Endothelial cell (in vitro differentiated cells): ENCODE data around the gene RNF13. TPM values are rescaled to one million over a fixed set of nuclear protein-coding genes. Genes with fewer than 3 reads are reported as not detected.

Experiments used
- DNase-seq: peaks from one replicate; pipeline ENCODE4 v3.0.0; 2021; ENCODE audit warnings: low spot score
- H3K27ac Mint-ChIP-seq: one replicate; pipeline ENCODE4 v1.8.0; 2021; ENCODE audit warnings: mixed read lengths, inconsistent platforms; ENCODE audit not compliant: unreplicated experiment
- H3K27me3 Mint-ChIP-seq: one replicate; pipeline ENCODE4 v1.8.0; 2021; ENCODE audit warnings: mild to moderate bottlenecking, moderate library complexity, mixed read lengths, inconsistent platforms; ENCODE audit not compliant: unreplicated experiment
- H3K36me3 Mint-ChIP-seq: one replicate; pipeline ENCODE4 v1.8.0; 2021; ENCODE audit warnings: mild to moderate bottlenecking, low read depth, mixed read lengths, inconsistent platforms; ENCODE audit not compliant: unreplicated experiment
- H3K4me1 Mint-ChIP-seq: one replicate; pipeline ENCODE4 v1.8.0; 2021; ENCODE audit warnings: mild to moderate bottlenecking, mixed read lengths, inconsistent platforms; ENCODE audit not compliant: unreplicated experiment
- H3K4me3 Mint-ChIP-seq: one replicate; pipeline ENCODE4 v1.8.0; 2021; ENCODE audit warnings: mild to moderate bottlenecking, mixed read lengths, inconsistent platforms; ENCODE audit not compliant: unreplicated experiment
- H3K9me3 Mint-ChIP-seq: one replicate; pipeline ENCODE4 v1.8.0; 2021; ENCODE audit warnings: mixed read lengths, inconsistent platforms; ENCODE audit not compliant: unreplicated experiment
- CTCF ChIP-seq: fragments of 200-600 bp; sonication (generic); IDR thresholded peaks from one replicate; pipeline ENCODE4 v1.5.0; 2021; ENCODE audit warnings: antibody characterized with exemption; ENCODE audit not compliant: unreplicated experiment
- total RNA-seq: library from RNA; stranded (reverse); fragmentation: NEBNext Ultra II Directional; extraction: Animal tissue kit (Norgen Biotek cat#: 25700); gene quantifications from one replicate; pipeline ENCODE4 v1.2.1, GENCODE V29; 2021; ENCODE audit not compliant: unreplicated experiment

Gene RNF13
- total RNA-seq, 1 donor from 2014 or later = 30.7 TPM

- Mint-ChIP-seq H3K4me3 (no peak overlapping the region), H3K27me3 (no peaks in the 10 kb centered on the region), H3K9me3 (no peaks in the 10 kb centered on the region), H3K4me1 (peaks cover 15% of the 10 kb centered on the region), H3K36me3 (peaks cover 7% of the 10 kb centered on the region), H3K27ac (no peak overlapping the region)
- no peak for TF ChIP-seq CTCF
- DNase-seq = no peak
Measured at GRCh38 chr3:149886957-149887356, 73.9 kb downstream of the RNF13 start.

GRCh38 chr3:149891621-149892020, 78.6 kb downstream of the RNF13 start:
- Mint-ChIP-seq H3K27me3 (no peaks in the 10 kb centered on the region), H3K27ac (no peak overlapping the region), H3K36me3 (no peaks in the 10 kb centered on the region), H3K9me3 (no peaks in the 10 kb centered on the region), H3K4me3 (no peak overlapping the region), H3K4me1 (peaks cover 4% of the 10 kb centered on the region)
- DNase-seq = no peak
- TF ChIP-seq CTCF = no peak

- no peaks in the 10 kb centered on the region for H3K27me3 Mint-ChIP-seq
- no peaks in the 10 kb centered on the region for H3K36me3 Mint-ChIP-seq
- H3K27ac Mint-ChIP-seq = no peak overlapping the region
- no peak overlapping the region for H3K4me3 Mint-ChIP-seq
- DNase-seq = no peak
- H3K4me1 Mint-ChIP-seq = peaks cover 6% of the 10 kb centered on the region
- no peaks in the 10 kb centered on the region for H3K9me3 Mint-ChIP-seq
- no peak for TF ChIP-seq CTCF
Measured at GRCh38 chr3:149892371-149892770, 79.4 kb downstream of the RNF13 start.

- Mint-ChIP-seq H3K4me1 (peaks cover 15% of the 10 kb centered on the region), H3K4me3 (no peak overlapping the region), H3K9me3 (no peaks in the 10 kb centered on the region), H3K36me3 (no peaks in the 10 kb centered on the region), H3K27me3 (no peaks in the 10 kb centered on the region), H3K27ac (no peak overlapping the region)
- no peak for DNase-seq
- TF ChIP-seq CTCF = no peak
Measured at GRCh38 chr3:149894205-149894604, 81.2 kb downstream of the RNF13 start.

- Mint-ChIP-seq H3K27ac (no peak overlapping the region), H3K27me3 (no peaks in the 10 kb centered on the region), H3K9me3 (no peaks in the 10 kb centered on the region), H3K36me3 (no peaks in the 10 kb centered on the region), H3K4me1 (peaks cover 15% of the 10 kb centered on the region), H3K4me3 (no peak overlapping the region)
- no peak for DNase-seq
- TF ChIP-seq CTCF = no peak
Measured at GRCh38 chr3:149895339-149895738, 82.3 kb downstream of the RNF13 start.
